ENCODE data around the gene NTNG2.

The NTNG2 gene

DNA sequence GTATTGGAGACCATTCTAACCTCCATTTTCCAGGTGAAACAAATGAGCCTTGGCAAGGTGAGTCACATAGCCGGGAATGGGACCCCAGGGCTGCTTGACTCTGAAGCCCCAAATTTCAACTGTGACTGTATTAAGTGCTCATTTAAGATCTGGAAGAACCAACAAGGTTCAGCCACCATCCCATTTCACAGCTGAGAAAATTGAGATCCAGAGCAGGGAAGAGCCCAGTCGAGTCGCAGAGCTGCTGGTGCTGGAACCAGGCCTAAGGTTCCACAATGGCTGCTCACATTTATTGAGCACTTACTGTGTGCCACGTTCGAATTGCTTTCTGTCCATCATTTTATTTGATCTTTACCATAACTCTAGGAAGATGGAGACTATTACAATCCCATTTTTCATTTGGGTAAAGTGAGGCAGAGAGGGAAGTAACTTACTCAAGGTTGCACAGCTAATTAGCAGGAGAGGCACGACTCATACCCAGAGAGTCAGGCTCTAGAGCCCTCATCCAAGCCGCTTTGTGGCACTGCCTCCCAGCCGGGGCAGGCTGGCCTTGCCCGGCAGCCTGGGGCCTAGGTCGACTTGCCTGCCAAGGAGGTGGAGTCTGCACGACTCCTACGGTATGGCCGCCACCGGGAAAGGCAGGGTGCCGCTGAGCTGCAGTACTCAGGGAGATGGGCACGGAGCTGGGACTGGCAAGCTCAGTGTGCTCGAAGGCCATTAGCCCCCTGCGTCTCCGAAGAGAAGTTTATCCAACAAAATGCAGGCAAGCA lies 4.3 kb upstream of the NTNG2 start:
- TF ChIP-seq SPI1 (IDR thresholded peaks at IDR 0.05; ENCODE audit: low read depth, low read length) (no peak), TAF1 (IDR thresholded peaks at IDR 0.05; ENCODE audit: low read depth, low read length) (no peak), POLR2AphosphoS5 (IDR thresholded peaks at IDR 0.05; ENCODE audit: low read depth, low read length) (no peak), POU2F2 (IDR thresholded peaks at IDR 0.05; ENCODE audit: low read depth, low read length) (no peak), POLR2A (IDR thresholded peaks at IDR 0.05; ENCODE audit: low read depth, low read length) (no peak), PAX5 (IDR thresholded peaks at IDR 0.05; ENCODE audit: insufficient read depth, low read length, severe bottlenecking) (no peak)
- DNase-seq (ENCODE audit: insufficient read length, low spot score) = no peak
- no peak for FAIRE-seq

DNA sequence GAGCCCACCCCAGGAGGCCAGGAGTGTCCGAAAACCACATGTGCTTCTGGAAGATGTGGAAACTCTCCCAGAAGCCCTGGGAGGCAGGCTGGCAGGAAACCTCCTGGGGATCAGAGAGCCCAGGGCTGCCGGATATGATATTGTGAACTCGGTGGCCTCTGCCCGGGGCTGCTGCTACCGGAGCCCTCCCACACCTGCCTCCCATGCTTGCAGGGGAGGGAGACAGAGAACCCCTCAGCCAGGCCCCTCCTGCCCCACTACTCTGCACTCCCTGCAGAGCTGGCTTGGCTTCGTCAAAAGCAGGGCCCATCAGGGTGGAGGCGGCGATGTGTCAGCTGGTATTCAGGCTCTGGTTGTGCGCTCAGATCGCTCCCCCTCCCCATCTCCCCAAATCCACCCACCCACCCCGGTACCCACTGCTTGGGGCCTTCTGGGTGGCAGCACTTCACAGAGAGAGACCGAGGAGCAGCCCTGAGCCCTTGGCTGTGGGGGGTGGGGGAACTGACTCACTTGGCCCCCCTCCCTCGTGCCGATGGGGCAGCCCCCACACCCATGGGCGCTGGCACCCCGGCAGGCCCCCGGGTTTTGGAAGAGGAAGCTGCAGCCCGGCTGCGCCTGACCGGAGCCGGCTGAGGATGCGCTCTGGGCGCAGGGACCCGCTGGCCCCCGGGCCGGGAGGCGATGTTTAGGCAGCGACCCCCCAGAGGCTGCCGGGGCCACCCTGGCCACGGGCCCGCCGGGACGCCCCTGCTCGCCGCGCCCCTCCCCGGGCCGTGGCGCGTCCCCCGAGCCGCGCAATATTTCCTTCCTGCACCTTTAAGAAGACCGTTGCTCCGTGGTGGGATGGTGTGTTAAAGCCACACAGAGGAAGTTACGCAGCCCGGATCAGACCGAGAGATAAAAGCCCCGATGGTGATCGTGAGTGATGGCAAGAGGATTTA lies 786 bp upstream of the NTNG2 start:
- FAIRE-seq (no peak), DNase-seq (ENCODE audit: insufficient read length, low spot score) (no peak)
- TF ChIP-seq PAX5 (IDR thresholded peaks at IDR 0.05; ENCODE audit: insufficient read depth, low read length, severe bottlenecking) (no peak), POU2F2 (IDR thresholded peaks at IDR 0.05; ENCODE audit: low read depth, low read length) (no peak), POLR2AphosphoS5 (IDR thresholded peaks at IDR 0.05; ENCODE audit: low read depth, low read length) (no peak), SPI1 (IDR thresholded peaks at IDR 0.05; ENCODE audit: low read depth, low read length) (no peak), POLR2A (IDR thresholded peaks at IDR 0.05; ENCODE audit: low read depth, low read length) (no peak), TAF1 (IDR thresholded peaks at IDR 0.05; ENCODE audit: low read depth, low read length) (no peak)

GRCh38 chr9:132162764-132163456 lies 1.1 kb downstream of the NTNG2 start:
- TF ChIP-seq PAX5 (IDR thresholded peaks at IDR 0.05; ENCODE audit: insufficient read depth, low read length, severe bottlenecking) = no peak
- TF ChIP-seq SPI1 (IDR thresholded peaks at IDR 0.05; ENCODE audit: low read depth, low read length) = no peak
- TF ChIP-seq TAF1 (IDR thresholded peaks at IDR 0.05; ENCODE audit: low read depth, low read length) = no peak
- no peak for TF ChIP-seq POLR2AphosphoS5 (IDR thresholded peaks at IDR 0.05; ENCODE audit: low read depth, low read length)
- TF ChIP-seq POLR2A (IDR thresholded peaks at IDR 0.05; ENCODE audit: low read depth, low read length) = no peak
- no peak for TF ChIP-seq POU2F2 (IDR thresholded peaks at IDR 0.05; ENCODE audit: low read depth, low read length)
- DNase-seq (ENCODE audit: insufficient read length, low spot score) (no peak), FAIRE-seq (no peak)

DNA sequence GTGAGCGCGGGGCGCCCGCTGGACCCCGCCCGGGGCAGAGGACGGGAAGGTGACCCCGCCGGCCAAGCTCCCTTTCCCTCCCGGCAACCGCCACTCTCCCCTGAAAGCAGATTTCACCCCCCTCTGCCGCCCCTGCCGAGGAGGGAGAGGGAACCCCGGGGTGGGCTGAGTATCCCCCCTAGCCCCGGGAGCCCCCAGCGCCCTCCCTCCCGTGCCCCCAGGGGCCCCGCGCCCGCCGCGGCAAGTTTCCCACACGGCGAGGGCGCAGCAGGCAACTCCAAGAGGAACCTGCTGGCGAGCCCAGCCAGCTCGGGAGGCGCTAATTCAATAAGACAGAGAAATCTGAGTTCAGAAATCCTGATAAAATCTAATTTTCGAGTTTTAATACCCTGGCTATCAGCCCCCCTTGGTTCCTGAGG lies 1.6 kb downstream of the NTNG2 start:
- FAIRE-seq = no peak
- no peak for TF ChIP-seq POLR2AphosphoS5 (IDR thresholded peaks at IDR 0.05; ENCODE audit: low read depth, low read length)
- no peak for TF ChIP-seq PAX5 (IDR thresholded peaks at IDR 0.05; ENCODE audit: insufficient read depth, low read length, severe bottlenecking)
- TF ChIP-seq POU2F2 (IDR thresholded peaks at IDR 0.05; ENCODE audit: low read depth, low read length) = no peak
- no peak for TF ChIP-seq SPI1 (IDR thresholded peaks at IDR 0.05; ENCODE audit: low read depth, low read length)
- no peak for TF ChIP-seq POLR2A (IDR thresholded peaks at IDR 0.05; ENCODE audit: low read depth, low read length)
- TF ChIP-seq TAF1 (IDR thresholded peaks at IDR 0.05; ENCODE audit: low read depth, low read length) = no peak
- DNase-seq (ENCODE audit: insufficient read length, low spot score) = no peak

GRCh38 chr9:132163876-132164603 lies 2.2 kb downstream of the NTNG2 start:
- FAIRE-seq (no peak), DNase-seq (ENCODE audit: insufficient read length, low spot score) (no peak)
- TF ChIP-seq POU2F2 (IDR thresholded peaks at IDR 0.05; ENCODE audit: low read depth, low read length) = no peak
- no peak for TF ChIP-seq SPI1 (IDR thresholded peaks at IDR 0.05; ENCODE audit: low read depth, low read length)
- TF ChIP-seq PAX5 (IDR thresholded peaks at IDR 0.05; ENCODE audit: insufficient read depth, low read length, severe bottlenecking) = no peak
- no peak for TF ChIP-seq POLR2A (IDR thresholded peaks at IDR 0.05; ENCODE audit: low read depth, low read length)
- no peak for TF ChIP-seq POLR2AphosphoS5 (IDR thresholded peaks at IDR 0.05; ENCODE audit: low read depth, low read length)
- TF ChIP-seq TAF1 (IDR thresholded peaks at IDR 0.05; ENCODE audit: low read depth, low read length) = no peak

DNA sequence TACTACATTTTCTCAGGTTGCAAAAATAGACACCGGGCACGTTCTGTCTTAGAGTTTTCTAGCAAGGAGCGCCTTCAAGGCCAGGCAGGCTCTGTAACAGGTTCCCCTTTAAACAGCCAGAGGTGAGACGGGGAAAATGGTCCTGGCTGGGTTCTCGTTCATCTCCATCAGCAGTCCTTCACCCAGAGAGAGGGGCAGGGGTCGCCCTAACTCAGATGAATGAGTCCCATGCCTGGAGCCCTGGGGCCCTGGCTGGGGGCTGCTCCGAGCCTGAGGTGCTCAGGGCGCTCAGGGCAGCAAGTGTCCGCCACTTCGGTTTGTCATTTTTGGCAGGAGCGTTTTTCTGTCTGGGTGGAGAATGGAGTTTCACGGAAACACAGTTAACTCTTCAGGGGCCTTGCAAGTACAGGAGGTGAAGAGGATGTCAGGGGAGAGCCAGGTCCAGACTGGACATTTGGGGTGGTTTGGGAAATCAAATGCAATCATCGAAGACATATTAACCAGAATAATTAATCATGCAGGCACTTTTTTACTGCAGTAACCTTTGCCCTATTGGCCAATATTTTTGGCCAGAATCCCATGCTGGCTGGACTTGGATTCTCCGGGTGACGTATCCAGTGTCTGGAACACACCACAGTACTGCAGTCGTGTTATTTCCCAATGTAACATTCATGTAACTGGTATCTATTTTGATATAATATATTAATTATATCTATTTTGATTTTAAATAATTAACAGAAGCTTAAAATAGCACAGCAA lies 2.9 kb downstream of the NTNG2 start:
- no peak for FAIRE-seq
- DNase-seq (ENCODE audit: insufficient read length, low spot score) = no peak
- no peak for TF ChIP-seq SPI1 (IDR thresholded peaks at IDR 0.05; ENCODE audit: low read depth, low read length)

- TF ChIP-seq PAX5 (IDR thresholded peaks at IDR 0.05; ENCODE audit: insufficient read depth, low read length, severe bottlenecking) (no peak), POLR2AphosphoS5 (IDR thresholded peaks at IDR 0.05; ENCODE audit: low read depth, low read length) (no peak), TAF1 (IDR thresholded peaks at IDR 0.05; ENCODE audit: low read depth, low read length) (no peak), POLR2A (IDR thresholded peaks at IDR 0.05; ENCODE audit: low read depth, low read length) (no peak), SPI1 (IDR thresholded peaks at IDR 0.05; ENCODE audit: low read depth, low read length) (no peak), POU2F2 (IDR thresholded peaks at IDR 0.05; ENCODE audit: low read depth, low read length) (no peak)
- no peak for FAIRE-seq
- DNase-seq (ENCODE audit: insufficient read length, low spot score) = no peak
Observed at GRCh38 chr9:132166599-132166998, 4.7 kb downstream of the NTNG2 start.

GRCh38 chr9:132167192-132167591 lies 5.3 kb downstream of the NTNG2 start:
- FAIRE-seq (no peak), DNase-seq (ENCODE audit: insufficient read length, low spot score) (no peak)
- TF ChIP-seq POLR2AphosphoS5 (IDR thresholded peaks at IDR 0.05; ENCODE audit: low read depth, low read length) (no peak), SPI1 (IDR thresholded peaks at IDR 0.05; ENCODE audit: low read depth, low read length) (no peak), POLR2A (IDR thresholded peaks at IDR 0.05; ENCODE audit: low read depth, low read length) (no peak), TAF1 (IDR thresholded peaks at IDR 0.05; ENCODE audit: low read depth, low read length) (no peak)

Data from GM12891 (cell line).